HL-60 (cell line): ENCODE data around the gene LIX1.

ENCODE experiments used
- DNase-seq, 2 experiments: peaks; one replicate each; pipeline ENCODE4 v3.0.0-alpha.2; 2010 to 2020; ENCODE audit warnings: low read depth in 1 of 2, low spot score in 1 of 2
- H3K27ac ChIP-seq: fragments of 250-450 bp; sonication (Bioruptor Pico); replicated peaks from 2 replicates; pipeline ENCODE4 v1.5.1; 2020; ENCODE audit warnings: mild to moderate bottlenecking, moderate library complexity
- H3K27me3 ChIP-seq: fragments of 250-450 bp; sonication (Bioruptor Pico); 2 replicates; pipeline ENCODE4 v1.5.1; 2021; ENCODE audit warnings: mild to moderate bottlenecking, moderate library complexity; ENCODE audit not compliant: insufficient read depth, poor library complexity, severe bottlenecking
- H3K4me3 ChIP-seq: replicated peaks from 2 replicates; pipeline ENCODE4 v1.5.1; 2011; ENCODE audit warnings: mild to moderate bottlenecking, control low read depth, low read length; ENCODE audit not compliant: insufficient read depth
- CTCF ChIP-seq: IDR thresholded peaks from one replicate; pipeline ENCODE4 v1.5.1; 2011; ENCODE audit warnings: low read length, control low read depth, inconsistent platforms; ENCODE audit not compliant: insufficient read depth
- GABPA ChIP-seq: IDR thresholded peaks from 2 replicates; pipeline ENCODE4 v1.6.1; 2012; ENCODE audit warnings: low read depth
- POLR2AphosphoS5 ChIP-seq: IDR thresholded peaks from 2 replicates; pipeline ENCODE4 v1.6.1; 2012; ENCODE audit warnings: low read depth
- REST ChIP-seq: IDR thresholded peaks from 2 replicates; pipeline ENCODE4 v1.6.1; 2012; ENCODE audit warnings: low read depth; ENCODE audit not compliant: insufficient replicate concordance
- SPI1 ChIP-seq: IDR thresholded peaks from 2 replicates; pipeline ENCODE4 v1.6.1; 2012; ENCODE audit warnings: low read depth, mild to moderate bottlenecking, borderline replicate concordance

LIX1 gene

GRCh38 chr5:97150401-97150800 lies 8.0 kb upstream of the LIX1 start:
- Histone ChIP-seq H3K4me3 (no peak overlapping the region), H3K27me3 (no peaks in the 10 kb centered on the region), H3K27ac (no peak overlapping the region)
- TF ChIP-seq SPI1 (no peak), POLR2AphosphoS5 (no peak), GABPA (no peak), REST (no peak), CTCF (no peak)
- DNase-seq = no peak

- no peak for DNase-seq
- Histone ChIP-seq H3K4me3 (no peak overlapping the region), H3K27ac (no peak overlapping the region), H3K27me3 (no peaks in the 10 kb centered on the region)
- no peak for TF ChIP-seq GABPA
- no peak for TF ChIP-seq REST
- TF ChIP-seq CTCF = no peak
- TF ChIP-seq SPI1 = no peak
- no peak for TF ChIP-seq POLR2AphosphoS5
Measured at GRCh38 chr5:97149709-97150108, 7.3 kb upstream of the LIX1 start.

- no peak overlapping the region for H3K4me3 ChIP-seq
- no peak for DNase-seq
- TF ChIP-seq CTCF (no peak), GABPA (no peak), SPI1 (no peak), REST (no peak), POLR2AphosphoS5 (no peak)
- H3K27ac ChIP-seq = no peak overlapping the region
- no peaks in the 10 kb centered on the region for H3K27me3 ChIP-seq
Measured at GRCh38 chr5:97148288-97148687, 5.9 kb upstream of the LIX1 start.
